PC-9 (cell line): ENCODE measurements around the gene SHROOM3. TPM values are rescaled to one million over a fixed set of nuclear protein-coding genes. Genes with fewer than 3 reads are reported as not detected.

Experiments used
- BruUV-seq: library from RNA; stranded (reverse); fragments of 400-500 nt; replicated peaks from 2 replicates; lab custom pipeline; 2021; lab: Mats Ljungman, UMichigan
- CTCF ChIA-PET: fragments of 300-600 bp; sonication (Branson Sonifier 250); formaldehyde crosslinking; loops from one replicate; lab custom pipeline; 2022; ENCODE audit warnings: antibody characterized with exemption; lab: Charles Lee
- POLR2A ChIA-PET: fragments of 300-600 bp; sonication (Branson Sonifier 250); formaldehyde crosslinking; loops from one replicate; lab custom pipeline; 2022; ENCODE audit warnings: antibody characterized with exemption; ENCODE audit not compliant: unreplicated experiment; lab: Charles Lee
- DNase-seq, 2 experiments: peaks; one replicate each; pipeline versions ENCODE4 v3.0.0 to v3.0.0-alpha.2; 2015 to 2022; ENCODE audit warnings: mixed read lengths in 1 of 2
- H2AFZ ChIP-seq: fragments of 200-600 bp; sonication (generic); 2 replicates; pipeline ENCODE4 v1.8.1; 2017; ENCODE audit warnings: antibody characterized with exemption
- H3F3A ChIP-seq: fragments of 200-600 bp; sonication (generic); 2 replicates; pipeline ENCODE4 v1.8.1; 2017; ENCODE audit warnings: antibody characterized with exemption, mild to moderate bottlenecking, low read depth; ENCODE audit not compliant: insufficient read depth
- H3K27ac ChIP-seq: fragments of 200-600 bp; sonication (generic); 2 replicates; pipeline ENCODE4 v1.6.1; 2016; ENCODE audit warnings: mixed run types
- H3K27me3 ChIP-seq: fragments of 200-600 bp; sonication (generic); 2 replicates; pipeline ENCODE4 v1.6.1; 2016; ENCODE audit warnings: low read depth, mixed run types; ENCODE audit not compliant: insufficient read depth
- H3K36me3 ChIP-seq: fragments of 200-600 bp; sonication (generic); 2 replicates; pipeline ENCODE4 v1.6.1; 2016; ENCODE audit warnings: low read depth, mixed run types
- H3K4me1 ChIP-seq: fragments of 200-600 bp; sonication (generic); replicated peaks from 2 replicates; pipeline ENCODE4 v1.6.1; 2016; ENCODE audit warnings: mixed run types; ENCODE audit not compliant: insufficient read depth
- H3K4me2 ChIP-seq: fragments of 200-600 bp; sonication (generic); 2 replicates; pipeline ENCODE4 v1.6.1; 2017; ENCODE audit warnings: mixed run types
- H3K4me3 ChIP-seq: fragments of 200-600 bp; sonication (generic); 2 replicates; pipeline ENCODE4 v1.6.1; 2016; ENCODE audit warnings: mixed run types
- H3K79me2 ChIP-seq: fragments of 200-600 bp; sonication (generic); 2 replicates; pipeline ENCODE4 v1.6.1; 2017; ENCODE audit warnings: low read depth, mixed run types
- H3K9me2 ChIP-seq: fragments of 200-600 bp; sonication (generic); 2 replicates; pipeline ENCODE4 v1.8.1; 2017; ENCODE audit warnings: mild to moderate bottlenecking; ENCODE audit not compliant: insufficient read depth
- H3K9me3 ChIP-seq: fragments of 200-600 bp; sonication (generic); 2 replicates; pipeline ENCODE4 v1.8.1; 2016; ENCODE audit warnings: low read depth; ENCODE audit not compliant: insufficient read depth
- H4K20me1 ChIP-seq: fragments of 200-600 bp; sonication (generic); 2 replicates; pipeline ENCODE4 v1.8.1; 2017; ENCODE audit not compliant: insufficient read depth
- EZH2 ChIP-seq: fragments of 200-600 bp; sonication (generic); IDR thresholded peaks from 2 replicates; pipeline ENCODE4 v1.8.0; 2017; ENCODE audit warnings: antibody characterized with exemption, low read depth
- intact Hi-C: fragments of 100-400 bp; cut with micrococcal nuclease; formaldehyde crosslinking; loops from one replicate; pipeline ENCODE4 v1.10.0; 2022; ENCODE audit not compliant: unreplicated experiment
- total RNA-seq: library from RNA; stranded (reverse); gene quantifications from 2 replicates; pipeline ENCODE4 v1.2.3, GENCODE V29; 2021
- TF ChIP-seq, protein P1 (sequence below): fragments of 200-600 bp; sonication (generic); conservative IDR thresholded peaks from 2 replicates; pipeline ENCODE4 v1.6.1; 2017; ENCODE audit warnings: mixed run types, antibody characterized with exemption, mild to moderate bottlenecking, moderate library complexity

The SHROOM3 gene
- total RNA-seq, 1 experiment from 2014 or later: 44.3 TPM

DNA sequence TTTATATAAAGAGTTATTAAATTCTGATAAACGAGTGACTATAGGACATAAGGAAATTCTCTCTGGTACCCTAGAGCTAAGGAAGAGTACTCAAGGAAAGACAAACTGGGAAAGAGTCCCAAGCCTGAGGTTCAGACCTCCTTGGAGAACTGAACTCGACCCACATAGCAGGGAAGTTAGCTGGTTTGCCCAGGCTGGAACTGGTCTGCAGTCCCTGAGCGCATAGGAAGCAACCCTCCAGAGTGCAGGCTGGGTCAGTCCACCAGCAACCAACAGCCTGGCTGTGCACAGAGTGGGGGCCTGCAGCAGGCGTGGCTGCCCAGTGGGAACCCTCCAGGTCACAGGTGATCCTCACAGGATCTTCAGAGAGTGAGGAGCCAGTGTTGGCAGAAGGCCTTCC is 348.8 kb downstream of the SHROOM3 start:
- Histone ChIP-seq H3K36me3 (peaks cover 12% of the 10 kb centered on the region; the same call in 1 of the 2 replicates), H3K4me1 (no peaks in the 10 kb centered on the region), H2AFZ (no peak overlapping the region), H3K27ac (no peak overlapping the region), H3F3A (no peaks in the 10 kb centered on the region), H3K4me3 (no peak overlapping the region), H3K4me2 (no peak overlapping the region), H3K79me2 (no peaks in the 10 kb centered on the region), H3K9me2 (no peaks in the 10 kb centered on the region), H3K27me3 (no peaks in the 10 kb centered on the region), H3K9me3 (no peaks in the 10 kb centered on the region), H4K20me1 (no peaks in the 10 kb centered on the region)
- CTCF ChIA-PET: no interaction called here
- POLR2A ChIA-PET: interaction anchor here (1.3 kb wide), 1 partner anchor 20 kb away, joined by 6 read pairs; no protein-coding TSS in a partner anchor
- TF ChIP-seq EZH2: no peak
- TF ChIP-seq, protein P1, sequence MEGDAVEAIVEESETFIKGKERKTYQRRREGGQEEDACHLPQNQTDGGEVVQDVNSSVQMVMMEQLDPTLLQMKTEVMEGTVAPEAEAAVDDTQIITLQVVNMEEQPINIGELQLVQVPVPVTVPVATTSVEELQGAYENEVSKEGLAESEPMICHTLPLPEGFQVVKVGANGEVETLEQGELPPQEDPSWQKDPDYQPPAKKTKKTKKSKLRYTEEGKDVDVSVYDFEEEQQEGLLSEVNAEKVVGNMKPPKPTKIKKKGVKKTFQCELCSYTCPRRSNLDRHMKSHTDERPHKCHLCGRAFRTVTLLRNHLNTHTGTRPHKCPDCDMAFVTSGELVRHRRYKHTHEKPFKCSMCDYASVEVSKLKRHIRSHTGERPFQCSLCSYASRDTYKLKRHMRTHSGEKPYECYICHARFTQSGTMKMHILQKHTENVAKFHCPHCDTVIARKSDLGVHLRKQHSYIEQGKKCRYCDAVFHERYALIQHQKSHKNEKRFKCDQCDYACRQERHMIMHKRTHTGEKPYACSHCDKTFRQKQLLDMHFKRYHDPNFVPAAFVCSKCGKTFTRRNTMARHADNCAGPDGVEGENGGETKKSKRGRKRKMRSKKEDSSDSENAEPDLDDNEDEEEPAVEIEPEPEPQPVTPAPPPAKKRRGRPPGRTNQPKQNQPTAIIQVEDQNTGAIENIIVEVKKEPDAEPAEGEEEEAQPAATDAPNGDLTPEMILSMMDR: no peak
- BruUV-seq: no TSS peak
- intact Hi-C loops: loop anchor here (2.0 to 5.0 kb wide), 4 partner anchors 47 to 163 kb away; partner anchors contain the start of gene SEPTIN11
- DNase-seq: no peak

- Histone ChIP-seq H3K4me2 (no peak overlapping the region), H2AFZ (no peak overlapping the region)
These were observed 349.2 kb downstream of the SHROOM3 start for GRCh38 chr4:76784237-76784636.

DNA sequence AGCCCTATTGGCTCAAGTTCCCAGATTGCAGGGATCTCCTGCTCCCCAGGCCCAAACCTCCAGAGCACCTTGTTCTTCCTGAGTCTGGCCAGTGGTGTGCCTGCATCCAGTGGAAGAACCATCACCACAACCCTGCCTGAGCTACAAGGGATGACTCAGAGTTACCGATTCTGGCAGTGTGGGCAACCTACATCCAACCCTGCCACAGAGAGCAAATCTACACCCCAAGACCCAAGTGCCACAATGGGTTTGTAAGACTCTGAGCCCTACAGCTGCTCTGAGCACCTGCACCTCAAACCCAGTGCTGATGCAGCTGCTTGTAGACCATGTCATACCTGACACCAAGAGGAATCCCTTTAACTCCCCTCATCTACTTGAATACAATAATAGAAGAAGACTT is 352.9 kb downstream of the SHROOM3 start:
- Histone ChIP-seq H3K79me2 (no peaks in the 10 kb centered on the region), H3K9me2 (no peaks in the 10 kb centered on the region), H3K4me3 (no peak overlapping the region), H3F3A (no peaks in the 10 kb centered on the region), H2AFZ (no peak overlapping the region), H3K36me3 (no peaks in the 10 kb centered on the region; the same call in 1 of the 2 replicates), H3K4me2 (no peak overlapping the region), H3K27me3 (no peaks in the 10 kb centered on the region), H4K20me1 (no peaks in the 10 kb centered on the region), H3K9me3 (no peaks in the 10 kb centered on the region), H3K27ac (no peak overlapping the region), H3K4me1 (no peaks in the 10 kb centered on the region)
- TF ChIP-seq, protein P1: no peak
- no peak for DNase-seq
- CTCF ChIA-PET: no interaction called here
- POLR2A ChIA-PET: interaction anchor here (0.6 kb wide), 1 partner anchor 18 kb away, joined by 8 read pairs; no protein-coding TSS in a partner anchor
- intact Hi-C loops: no loop called here
- no TSS peak for BruUV-seq

More at GRCh38 chr4:76784237-76784636, 349.2 kb downstream of the SHROOM3 start:
- no peaks in the 10 kb centered on the region for H3F3A ChIP-seq
- H3K36me3 ChIP-seq: peaks cover 12% of the 10 kb centered on the region; the same call in 1 of the 2 replicates
- H3K9me3 ChIP-seq: no peaks in the 10 kb centered on the region
- no peaks in the 10 kb centered on the region for H3K27me3 ChIP-seq
- H3K9me2 ChIP-seq: no peaks in the 10 kb centered on the region
- no peak overlapping the region for H3K4me3 ChIP-seq
- intact Hi-C loops: loop anchor here (5.0 kb wide), 2 partner anchors 83 to 163 kb away; partner anchors contain the start of gene SEPTIN11
- no peaks in the 10 kb centered on the region for H4K20me1 ChIP-seq
- CTCF ChIA-PET: no interaction called here
- H3K27ac ChIP-seq: no peak overlapping the region
- no peaks in the 10 kb centered on the region for H3K4me1 ChIP-seq
- DNase-seq: no peak
- TF ChIP-seq, protein P1: no peak
- no peak for TF ChIP-seq EZH2
- H3K79me2 ChIP-seq: no peaks in the 10 kb centered on the region
- POLR2A ChIA-PET: no interaction called here
- BruUV-seq: no TSS peak
